Ramos (cell line): ENCODE data around the gene INTS6L.
"Not testable (repeated sequence)": the region's sequence is repeated elsewhere in the genome, so short reads cannot be mapped to it uniquely, and the experiment has no call there.

ENCODE experiments used
- in situ Hi-C: fragments of 300-500 bp; cut with MboI; formaldehyde crosslinking; loops from one replicate; pipeline ENCODE4 v1.14.3; 2022; ENCODE audit warnings: low sequenced_read_pairs; ENCODE audit not compliant: unreplicated experiment

INTS6L gene

GRCh38 chrX:135522878-135523693 is 2.6 kb downstream of the INTS6L start:
- in situ Hi-C loops: no loop called here

DNA sequence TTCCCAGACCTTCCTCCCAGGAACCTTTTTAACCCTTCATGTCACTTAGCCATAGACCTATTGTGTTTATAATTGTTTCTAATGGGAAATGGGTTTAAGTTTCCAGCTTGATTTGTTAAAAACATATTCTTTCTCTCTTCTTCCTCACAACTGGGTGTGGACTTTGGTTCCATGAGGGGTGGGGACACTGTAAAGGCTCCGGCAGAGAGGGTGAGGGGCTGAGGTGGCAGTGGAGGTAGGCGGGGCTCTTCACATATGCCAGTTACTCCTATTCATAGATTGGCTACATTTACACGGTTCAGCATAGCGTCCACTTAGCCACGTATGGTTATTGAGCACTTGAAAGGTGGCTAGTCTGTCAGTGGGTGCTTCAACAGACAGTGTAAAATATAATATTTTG is 7.8 kb downstream of the INTS6L start:
- in situ Hi-C loops: no loop called here

GRCh38 chrX:135528756-135529155 is 8.3 kb downstream of the INTS6L start:
- in situ Hi-C loops: no loop called here

DNA sequence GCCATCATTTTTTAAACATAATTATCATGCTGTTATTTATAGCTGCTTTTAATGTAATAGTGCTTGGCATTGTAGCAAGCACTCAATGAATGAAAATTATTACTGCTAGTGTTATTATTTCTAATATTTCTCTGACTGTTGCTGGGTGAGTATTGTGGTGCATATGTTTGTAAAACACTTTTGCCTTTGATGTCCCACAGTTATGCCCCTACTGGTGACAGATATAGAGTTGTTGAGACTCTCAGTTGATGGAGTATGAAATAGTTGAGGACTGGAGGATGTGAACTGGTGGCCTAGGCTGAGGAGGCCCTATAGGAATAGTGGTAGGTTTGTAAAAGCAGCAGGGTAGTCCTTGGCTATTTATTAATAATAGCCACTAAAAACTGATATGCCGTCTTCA is 9.6 kb downstream of the INTS6L start:
- in situ Hi-C loops: no loop called here

DNA sequence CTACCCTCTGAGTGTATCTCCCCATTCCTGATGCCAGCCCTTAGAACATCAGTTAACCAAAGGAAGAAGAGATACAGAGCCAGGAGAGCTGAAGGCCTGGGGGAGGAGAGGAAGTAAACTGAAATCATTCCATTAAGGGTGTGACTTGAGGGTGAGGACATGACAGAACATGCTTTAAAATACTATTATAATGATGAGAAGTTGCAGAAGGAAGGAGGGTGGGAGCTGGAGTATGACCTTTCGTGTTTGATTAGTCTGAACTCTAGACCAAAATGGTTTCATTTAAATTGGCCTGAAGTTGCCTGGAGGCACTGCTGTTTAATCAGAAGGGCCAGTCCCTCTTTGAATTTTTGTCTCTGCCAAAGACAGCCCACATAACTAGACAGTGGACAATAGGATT is 11.4 kb downstream of the INTS6L start:
- in situ Hi-C loops: no loop called here

DNA sequence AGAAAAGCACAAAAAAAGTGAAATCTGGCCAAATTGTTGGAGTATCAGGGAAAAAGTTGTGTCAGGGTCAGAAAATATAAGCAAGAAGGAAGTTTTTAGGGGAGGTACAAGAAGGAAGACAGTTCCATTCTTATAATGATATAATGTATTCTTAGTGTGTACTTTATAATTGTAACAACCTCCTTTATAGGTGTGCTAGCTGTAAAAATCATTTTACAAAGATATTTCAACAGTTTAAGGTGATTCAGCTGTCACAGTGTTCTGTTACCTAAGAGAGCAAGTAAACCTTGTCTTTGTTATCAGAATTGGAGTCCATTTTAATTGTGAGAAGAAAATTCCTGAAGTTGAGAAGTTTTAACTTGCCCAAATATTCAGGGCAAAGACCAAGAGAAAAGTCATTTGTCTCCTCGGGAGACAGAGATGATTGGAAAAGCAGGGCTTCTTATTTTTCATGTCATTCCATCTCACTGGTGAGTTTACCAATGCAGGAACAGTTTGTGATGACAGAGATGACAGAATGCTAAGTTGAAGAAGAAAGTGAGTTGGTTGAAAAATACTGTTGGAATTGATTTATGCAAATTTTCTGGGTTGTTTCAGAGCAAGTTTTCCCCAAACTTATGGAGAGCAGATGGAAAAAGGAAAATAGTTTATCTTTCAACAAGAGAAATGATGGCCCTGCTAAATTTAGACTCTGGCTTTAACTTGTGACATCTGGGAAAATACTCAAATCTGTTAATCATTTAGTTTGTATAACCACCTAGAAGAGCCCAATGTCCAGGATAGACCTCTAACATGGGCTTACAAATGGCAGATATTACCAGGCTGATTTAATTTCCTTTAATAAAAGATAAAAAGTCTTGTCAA is 14.8 kb downstream of the INTS6L start:
- in situ Hi-C loops: no loop called here

GRCh38 chrX:135536877-135537276 is 16.4 kb downstream of the INTS6L start:
- in situ Hi-C loops: no loop called here

- in situ Hi-C loops: no loop called here
These were observed 20.9 kb downstream of the INTS6L start for GRCh38 chrX:135541351-135541750.

DNA sequence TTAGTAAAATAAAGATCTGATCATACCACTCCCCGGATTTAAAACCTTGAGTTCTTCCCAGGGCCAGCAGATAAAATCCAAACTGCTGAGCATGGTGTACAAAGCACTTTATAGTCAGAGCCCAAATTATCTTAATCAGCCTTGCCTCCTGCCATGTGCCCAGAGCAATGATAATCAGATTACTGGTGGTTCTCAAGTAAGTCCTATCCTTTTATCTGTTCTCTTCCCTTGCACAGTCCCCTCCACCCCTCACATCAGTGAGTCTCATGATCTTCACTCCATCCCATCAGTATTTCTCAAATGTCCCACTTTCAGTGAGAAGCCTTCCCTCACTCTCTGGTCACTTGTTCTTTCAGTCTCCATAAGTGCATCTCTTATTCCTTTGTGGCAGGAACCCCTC is 22.7 kb downstream of the INTS6L start:
- in situ Hi-C loops: no loop called here

- in situ Hi-C loops: no loop called here
These were observed 23.5 kb downstream of the INTS6L start for GRCh38 chrX:135543924-135544323.

DNA sequence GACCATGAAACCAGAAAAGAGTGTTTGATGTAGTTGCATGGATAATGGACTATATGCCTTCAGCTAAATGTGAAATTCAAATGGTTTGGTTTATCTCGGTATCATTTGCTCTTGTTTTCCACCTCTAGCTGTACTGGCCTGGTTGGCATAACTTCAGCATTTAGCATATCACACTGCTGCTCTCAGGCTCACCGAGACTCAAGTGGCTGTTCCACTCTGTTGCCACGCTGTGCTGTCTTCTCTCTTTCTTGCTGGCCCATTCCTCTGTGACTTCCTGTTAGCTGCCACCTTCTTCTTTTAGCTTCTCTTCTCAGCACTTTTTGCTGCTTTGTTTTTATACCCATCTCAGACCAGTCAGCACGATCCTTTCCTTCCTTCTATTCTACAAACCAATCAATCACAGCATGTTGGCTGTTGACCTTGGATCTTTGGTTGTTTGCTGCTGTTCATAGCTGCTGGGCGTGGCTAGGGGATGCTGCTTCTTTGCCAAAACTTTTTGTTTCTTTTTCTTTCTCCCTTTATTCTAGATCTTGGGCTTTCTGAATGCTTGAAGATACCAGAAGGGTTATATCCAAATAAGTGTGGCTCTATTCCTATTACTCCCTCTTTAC is 24.0 kb downstream of the INTS6L start:
- in situ Hi-C loops: no loop called here

- in situ Hi-C loops: no loop called here
These were observed 27.3 kb downstream of the INTS6L start for GRCh38 chrX:135547767-135548166.

GRCh38 chrX:135549519-135549918 is 29.1 kb downstream of the INTS6L start:
- in situ Hi-C loops: no loop called here

DNA sequence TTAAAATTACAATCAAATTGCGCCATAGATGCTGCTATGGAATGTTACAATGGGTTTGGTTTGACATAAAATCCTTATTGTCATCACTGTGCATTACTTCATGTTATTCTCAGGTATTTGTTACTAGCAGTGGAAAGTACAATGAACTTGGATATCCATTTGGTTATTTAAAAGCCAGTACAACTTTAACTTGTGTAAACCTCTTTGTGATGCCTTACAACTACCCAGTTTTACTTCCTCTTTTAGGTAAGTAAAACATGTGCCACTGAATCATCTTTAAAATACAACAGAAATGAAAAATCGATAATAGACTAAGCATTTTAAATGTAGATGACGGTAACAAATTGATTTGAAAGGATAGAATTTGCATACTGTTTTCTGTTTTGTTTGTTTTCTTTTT is 35.6 kb downstream of the INTS6L start:
- in situ Hi-C loops: no loop called here

DNA sequence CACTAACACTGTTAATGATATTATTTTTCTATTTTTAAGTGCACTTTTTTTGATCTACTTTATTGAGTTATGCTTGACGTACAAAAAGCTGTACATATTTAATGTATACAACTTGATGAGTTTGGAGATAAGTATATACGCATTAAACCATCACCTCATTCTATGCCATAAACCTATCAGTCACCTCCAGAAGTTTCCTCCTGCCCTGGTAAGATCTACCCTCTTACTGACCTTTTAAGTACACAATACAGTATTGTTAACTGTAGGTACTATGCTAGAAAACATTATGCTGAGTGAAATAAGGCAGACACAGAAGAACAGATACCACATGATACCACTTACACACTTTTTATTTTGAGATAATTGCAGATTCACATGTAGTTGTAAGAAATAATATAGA is 36.9 kb downstream of the INTS6L start:
- in situ Hi-C loops: no loop called here

- in situ Hi-C loops: no loop called here
These were observed 52.0 kb downstream of the INTS6L start for GRCh38 chrX:135572436-135572835.

- in situ Hi-C loops: no loop called here
These were observed 61.0 kb downstream of the INTS6L start for GRCh38 chrX:135581496-135581895.

GRCh38 chrX:135585153-135585552 is 64.7 kb downstream of the INTS6L start:
- in situ Hi-C loops: no loop called here

GRCh38 chrX:135591871-135592270 is 71.4 kb downstream of the INTS6L start:
- in situ Hi-C loops: no loop called here

DNA sequence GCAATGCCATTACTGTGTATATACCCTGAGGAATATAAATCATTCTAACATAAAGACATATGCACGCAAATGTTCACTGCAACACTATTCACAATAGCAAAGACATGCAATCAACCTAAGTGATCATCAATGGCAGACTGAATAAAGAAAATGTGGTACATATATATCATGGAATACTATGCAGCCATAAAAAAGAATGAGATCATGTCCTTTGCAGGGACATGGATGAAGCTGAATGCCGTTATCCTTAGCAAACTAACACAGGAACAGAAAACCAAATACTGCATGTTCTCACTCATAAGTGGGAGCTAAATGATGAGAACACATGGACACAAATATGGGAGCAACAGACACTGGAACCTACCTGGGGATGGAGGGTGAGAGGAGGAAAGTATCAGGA is 73.6 kb downstream of the INTS6L start:
- in situ Hi-C loops: not testable (repeated sequence)

GRCh38 chrX:135594453-135594852 is 74.0 kb downstream of the INTS6L start:
- in situ Hi-C loops: not testable (repeated sequence)
